Measurements from ENCODE around the gene LRRC32. TPM values are rescaled to one million over a fixed set of nuclear protein-coding genes. Genes with fewer than 3 reads are reported as not detected.
A peak's percentile ranks its signal among the peaks of the same experiment; 100 is the strongest.
"Not testable (repeated sequence)": the region's sequence is repeated elsewhere in the genome, so short reads cannot be mapped to it uniquely, and the experiment has no call there.

Gene LRRC32
- polyA plus RNA-seq, 1 donor = 32.8 TPM

DNA sequence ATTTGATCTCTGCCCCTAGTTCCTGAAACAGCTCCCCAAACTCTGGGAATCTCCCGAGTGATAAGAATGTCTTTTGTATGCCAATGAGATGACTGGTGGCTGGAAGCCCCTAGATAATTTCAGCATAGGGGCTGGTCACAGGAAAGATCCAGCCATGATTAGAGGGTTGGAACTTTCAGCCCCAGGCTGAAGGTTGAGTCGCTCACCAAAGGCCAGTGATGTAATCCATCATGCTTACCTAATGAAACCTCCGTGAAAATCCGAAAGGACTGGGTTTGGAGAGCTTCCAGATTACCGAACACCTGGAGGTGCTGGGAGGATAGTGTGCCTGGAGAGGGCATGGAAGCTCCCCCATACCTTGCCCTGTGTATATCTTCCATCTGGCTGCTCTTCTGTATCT, 26.0 kb downstream of the LRRC32 start:
- DNase-seq = no peak

DNA sequence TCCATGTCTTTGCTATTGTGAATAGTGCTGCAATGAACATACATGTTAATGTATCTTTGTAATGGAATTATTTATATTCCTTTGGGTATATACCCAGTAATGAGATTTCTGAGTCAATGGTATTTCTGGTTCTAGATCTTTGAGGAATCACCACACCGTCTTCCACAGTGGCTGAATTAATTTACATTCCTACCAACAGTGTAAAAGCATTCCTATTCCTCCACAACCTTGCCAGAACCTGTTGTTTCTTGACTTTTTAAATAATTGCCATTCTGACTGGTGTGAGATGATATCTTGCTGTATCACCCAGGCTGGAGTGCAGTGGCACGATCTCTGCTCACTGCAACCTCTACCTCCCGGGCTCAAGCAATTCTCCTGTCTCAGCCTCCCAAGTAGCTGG, 26.8 kb downstream of the LRRC32 start:
- not testable (repeated sequence) for DNase-seq

DNA sequence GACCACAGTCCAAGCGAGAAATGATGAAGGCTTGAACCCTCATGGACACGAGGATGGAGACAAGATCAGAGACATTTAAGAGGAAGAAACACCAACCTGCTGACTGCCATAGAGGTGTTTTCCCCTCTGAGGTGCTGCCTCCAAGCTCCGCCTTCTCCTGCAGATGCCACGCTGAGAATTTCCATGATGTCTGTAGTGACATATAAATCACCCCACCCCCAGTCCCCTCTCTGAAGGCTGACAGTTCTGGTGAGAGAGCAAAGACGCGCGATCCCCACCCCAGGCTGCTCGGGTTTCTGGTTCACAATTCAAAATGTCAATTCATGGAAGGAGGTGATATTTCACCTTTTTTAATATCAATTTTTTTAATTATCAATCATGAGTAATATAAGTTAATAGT, 28.2 kb downstream of the LRRC32 start:
- DNase-seq = no peak

DNA sequence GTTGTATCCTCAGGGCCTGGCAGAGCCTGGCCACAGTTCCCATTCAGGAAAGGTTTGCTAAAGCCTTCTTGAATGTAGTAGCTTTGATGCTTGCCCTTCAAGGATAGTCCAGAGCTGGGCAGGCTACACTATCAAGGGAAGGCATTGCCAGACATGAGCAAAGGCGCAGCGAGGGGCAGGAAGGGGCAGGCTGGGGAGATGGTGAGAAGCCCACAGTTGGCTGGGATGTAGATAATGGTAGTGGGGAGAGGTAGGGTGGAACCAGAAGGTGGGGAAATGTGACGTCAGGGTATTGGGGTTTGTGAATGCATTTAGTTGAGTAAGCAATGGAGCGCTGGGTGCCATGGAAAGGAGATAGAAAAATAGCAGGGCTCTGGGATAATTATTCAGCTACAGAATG, 28.6 kb downstream of the LRRC32 start:
- no peak for DNase-seq

DNA sequence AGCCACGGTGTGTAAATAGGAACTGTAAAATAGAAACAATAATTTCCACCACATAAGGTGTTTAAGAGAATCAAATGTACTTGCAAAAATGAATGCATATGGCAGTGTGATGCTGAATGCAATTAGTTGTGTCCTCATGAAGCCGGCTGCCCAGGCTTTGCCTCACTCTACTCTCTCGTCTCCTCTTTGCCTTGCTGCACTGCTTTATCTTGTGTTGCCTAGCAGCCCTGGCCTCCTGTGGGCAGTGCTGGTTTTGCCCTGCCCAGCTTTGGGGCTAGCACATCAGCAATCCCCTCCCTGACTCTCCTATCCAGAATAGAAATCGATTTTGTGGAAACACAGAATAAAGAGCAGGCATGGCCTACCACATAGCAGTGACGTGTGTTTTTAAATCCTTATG, 30.0 kb downstream of the LRRC32 start:
- DNase-seq = no peak

DNA sequence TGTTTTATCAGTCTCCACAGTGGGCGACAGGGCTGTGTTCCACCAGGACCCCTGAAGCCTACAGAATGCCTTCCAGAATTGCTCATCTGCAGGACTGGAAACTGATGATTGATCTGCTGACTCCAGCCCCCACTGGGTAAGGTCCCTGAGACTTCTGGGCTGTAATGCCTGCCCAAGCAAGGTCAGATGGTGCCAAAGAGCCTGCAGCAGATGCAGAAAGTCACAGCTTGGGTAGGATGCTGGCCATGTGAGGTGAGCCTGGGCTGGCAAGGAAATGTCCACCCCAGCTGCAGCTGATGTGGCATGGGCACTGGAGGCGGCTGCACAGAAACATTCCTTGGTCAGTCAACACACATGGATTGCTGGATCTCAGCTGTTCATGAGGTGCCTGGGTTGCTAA, 30.9 kb downstream of the LRRC32 start:
- no peak for DNase-seq

DNA sequence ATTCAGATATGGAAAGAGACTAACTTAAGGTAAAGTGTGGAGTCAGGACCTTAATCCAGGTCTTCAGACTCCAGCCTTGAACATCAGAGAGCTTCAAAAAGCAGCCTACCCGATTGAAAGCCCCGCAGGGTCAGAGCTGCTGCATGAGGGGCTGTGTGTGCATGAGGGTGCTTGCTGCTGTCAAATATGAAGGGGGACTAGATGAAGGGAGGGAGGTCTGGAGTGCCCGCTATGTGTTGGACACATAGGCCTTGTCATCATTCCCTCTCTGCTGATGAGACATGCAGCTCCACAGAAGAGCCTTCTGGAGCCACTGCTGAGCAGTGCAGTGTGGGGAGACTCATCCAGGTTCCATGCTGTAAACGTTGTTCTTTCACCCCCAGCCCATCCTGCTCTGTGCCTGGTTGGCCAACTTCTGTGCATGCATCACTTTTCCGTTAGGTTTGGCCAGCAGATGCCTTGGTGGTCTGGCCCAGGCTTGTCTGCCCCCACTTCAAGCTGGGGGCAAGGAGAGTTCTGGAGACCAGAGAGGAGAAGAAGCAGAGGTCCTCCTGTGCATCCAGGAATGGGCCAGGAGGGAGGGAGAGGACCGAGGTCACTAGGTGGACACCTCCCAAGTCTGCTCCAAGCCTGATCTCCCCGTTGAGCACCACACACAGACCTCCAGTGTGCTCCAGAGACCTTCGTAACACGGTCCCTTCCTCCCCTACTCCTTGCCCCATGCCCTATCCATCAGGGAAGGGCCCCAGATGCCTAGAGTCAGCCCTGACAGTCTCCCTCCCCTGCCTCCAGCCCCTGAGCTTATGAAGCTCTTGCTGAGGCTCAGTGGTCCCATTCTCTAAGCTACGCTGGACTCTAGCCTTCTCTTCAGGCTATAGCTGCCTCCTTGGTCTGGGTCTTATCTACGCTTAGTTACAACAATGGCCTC, 32.0 kb downstream of the LRRC32 start:
- no peak for DNase-seq

DNA sequence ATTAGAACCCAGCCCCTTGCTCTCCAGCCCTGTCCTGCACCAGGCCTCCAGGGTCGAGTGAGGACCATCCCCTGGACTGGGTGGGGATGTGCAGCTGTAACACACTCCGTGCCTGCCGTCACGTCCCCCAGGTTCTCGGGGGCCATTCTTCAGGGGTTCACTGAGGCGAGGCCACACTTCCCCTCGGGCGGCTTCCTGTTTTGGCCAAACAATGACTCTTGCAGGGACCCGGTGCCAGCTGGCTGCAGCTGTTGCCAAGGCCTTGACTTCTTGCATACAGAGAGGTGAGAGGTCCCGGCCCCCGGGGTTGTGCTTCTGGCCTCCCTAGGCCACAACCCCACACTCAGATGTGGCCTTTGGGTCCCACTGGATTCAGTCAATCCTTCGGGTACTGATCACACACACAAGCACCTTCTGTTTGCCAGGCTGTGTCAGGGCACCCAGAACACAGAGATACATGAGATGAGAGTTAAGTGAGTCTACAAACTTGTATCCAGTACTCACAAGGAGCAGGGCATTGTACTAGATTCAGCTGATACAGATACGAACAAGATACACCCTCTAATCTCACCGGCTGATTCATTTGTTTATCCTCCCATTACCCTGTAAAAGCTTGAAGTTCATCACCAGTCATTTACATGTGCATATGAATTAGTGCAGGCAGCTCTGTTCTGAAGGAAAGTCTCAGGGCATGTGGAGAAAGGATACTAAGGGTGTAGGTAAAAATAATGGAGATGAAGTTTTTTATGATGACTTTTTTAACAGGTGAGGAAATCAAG, 32.9 kb downstream of the LRRC32 start:
- DNase-seq = no peak

DNA sequence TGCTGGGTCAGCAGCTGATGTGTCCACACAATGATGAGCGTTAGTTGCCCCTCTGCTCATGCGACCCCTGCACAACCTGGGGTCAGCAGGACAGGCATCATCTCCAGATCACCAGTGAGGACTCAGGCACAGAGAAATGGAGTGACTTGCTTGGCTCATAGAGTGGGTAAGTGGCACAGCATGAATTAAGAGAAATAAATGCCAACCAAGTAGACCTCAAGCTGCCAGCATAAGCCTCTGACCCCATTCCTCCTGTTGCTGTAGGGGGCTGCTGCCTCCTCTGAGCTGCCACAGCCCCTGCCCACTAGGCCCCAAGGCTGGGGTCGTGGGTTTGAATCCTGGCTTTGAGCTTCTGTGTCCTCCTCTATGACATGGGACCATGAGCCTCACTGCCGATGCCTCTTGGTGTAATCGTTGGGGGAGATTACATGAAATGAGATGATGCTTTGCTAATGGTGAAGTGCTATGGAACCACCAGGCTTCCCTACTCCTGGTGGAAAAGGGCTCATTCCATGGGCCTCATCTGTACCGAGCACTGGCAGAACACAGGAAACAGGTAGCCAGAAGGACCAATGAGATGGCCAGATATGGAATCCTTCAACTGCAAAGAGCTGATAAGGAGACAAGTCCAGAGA, 33.6 kb downstream of the LRRC32 start:
- DNase-seq = no peak

DNA sequence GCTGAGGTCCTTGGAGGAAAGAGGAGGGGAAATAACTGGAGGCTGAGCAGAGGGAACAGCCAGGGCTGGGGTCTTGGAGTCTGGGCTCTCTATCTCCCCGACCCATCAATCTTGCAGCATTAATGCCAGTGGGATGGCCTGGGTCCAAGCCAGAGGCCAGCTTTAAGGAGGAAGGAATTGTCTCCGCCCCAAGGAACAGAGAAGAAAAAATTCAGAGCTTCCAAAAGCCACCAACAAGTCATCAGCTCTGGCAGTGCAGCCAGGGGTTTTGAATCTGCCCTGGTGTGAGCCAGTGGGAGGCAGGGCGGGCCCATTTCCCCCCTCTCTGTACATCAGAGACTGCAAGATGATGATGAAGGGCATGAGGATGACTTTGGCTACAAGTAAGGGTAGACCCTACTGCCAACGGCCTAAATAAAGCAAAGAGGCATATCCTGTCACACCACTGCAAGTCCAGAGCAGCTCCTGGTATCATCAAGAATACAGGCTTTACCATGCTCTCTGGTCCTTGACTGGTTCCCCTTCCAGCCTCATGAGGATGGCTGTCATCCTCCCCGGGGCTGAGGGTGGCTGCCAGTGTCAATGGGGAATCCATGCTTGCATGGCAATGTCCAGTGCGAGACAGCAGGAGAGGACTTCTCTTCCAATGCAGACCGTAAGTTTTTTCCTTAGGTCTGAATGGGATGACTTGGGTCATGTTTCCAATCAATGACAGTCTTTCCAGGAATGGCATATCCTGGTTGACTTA, 34.4 kb downstream of the LRRC32 start:
- DNase-seq = no peak

DNA sequence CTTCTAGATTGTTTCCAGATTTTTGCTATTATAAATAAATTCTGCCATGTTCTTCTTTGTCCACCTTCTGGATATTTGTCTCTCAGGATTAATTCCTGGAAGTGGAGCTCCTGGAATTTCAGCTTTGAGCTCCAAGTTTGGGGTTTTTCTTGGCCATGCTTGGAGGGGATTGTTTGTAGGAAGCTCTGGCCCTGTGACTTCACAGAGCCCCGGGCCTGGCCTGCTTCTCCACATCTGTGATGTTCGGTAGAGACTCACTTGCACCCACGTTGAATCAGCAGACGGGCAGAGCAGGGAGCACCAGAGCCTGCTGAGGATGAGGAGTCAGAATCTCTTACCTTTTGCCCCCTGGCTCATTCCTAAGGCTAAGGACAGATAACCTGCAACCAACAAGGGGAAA, 35.7 kb downstream of the LRRC32 start:
- no peak for DNase-seq

DNA sequence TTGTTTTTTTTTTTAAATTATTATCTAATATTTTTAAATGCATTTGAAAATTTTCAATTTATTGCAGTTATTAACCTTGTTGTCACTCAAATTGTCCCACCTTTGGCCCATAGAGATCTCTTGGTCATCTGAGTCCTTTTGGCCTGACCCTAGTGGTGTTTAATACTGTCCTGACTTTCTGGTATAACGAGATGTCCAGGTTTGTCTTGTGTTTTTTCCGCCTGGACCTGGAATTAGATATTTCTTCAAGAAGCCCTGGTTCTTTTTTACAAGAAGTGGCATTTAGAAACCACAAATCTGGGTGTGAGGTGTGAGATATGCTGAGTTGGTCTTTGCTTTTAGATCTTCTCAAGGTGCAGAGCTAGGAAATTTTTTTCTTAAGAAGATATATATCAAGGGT, 38.1 kb downstream of the LRRC32 start:
- no peak for DNase-seq

DNA sequence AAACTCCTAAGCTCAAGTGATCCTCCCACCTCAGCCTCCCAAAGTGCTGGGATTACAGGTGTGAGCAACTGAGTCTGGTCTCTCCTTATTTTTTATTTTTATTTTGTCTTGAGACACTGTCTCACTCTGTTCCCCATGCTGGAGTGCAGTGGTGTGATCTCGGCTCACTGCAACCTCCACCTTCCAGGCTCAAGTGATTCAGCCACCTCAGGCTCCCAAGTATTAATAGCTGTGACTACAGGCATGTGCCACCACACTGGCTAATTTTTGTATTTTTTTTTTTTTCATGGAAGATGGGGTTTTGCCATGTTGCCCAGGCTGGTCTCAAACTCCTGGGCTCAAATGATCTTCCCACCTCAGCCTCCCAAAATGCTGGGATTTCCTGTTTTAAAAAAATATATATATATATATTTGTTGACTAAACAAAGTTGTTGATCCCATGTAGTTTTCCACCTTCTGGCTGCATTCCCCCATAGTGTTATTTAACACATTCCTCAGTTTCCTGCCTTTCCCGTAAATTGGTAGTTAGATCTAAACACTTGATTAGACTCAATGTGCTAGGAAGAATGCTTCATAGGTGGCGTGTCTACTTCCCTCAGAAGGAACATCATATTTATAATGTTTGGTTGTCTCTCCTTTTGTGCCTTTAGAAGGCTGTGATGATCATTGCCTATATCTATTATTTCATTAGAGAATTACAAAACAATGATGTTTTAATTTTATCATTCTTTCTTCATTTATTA, 38.8 kb downstream of the LRRC32 start:
- no peak for DNase-seq

DNA sequence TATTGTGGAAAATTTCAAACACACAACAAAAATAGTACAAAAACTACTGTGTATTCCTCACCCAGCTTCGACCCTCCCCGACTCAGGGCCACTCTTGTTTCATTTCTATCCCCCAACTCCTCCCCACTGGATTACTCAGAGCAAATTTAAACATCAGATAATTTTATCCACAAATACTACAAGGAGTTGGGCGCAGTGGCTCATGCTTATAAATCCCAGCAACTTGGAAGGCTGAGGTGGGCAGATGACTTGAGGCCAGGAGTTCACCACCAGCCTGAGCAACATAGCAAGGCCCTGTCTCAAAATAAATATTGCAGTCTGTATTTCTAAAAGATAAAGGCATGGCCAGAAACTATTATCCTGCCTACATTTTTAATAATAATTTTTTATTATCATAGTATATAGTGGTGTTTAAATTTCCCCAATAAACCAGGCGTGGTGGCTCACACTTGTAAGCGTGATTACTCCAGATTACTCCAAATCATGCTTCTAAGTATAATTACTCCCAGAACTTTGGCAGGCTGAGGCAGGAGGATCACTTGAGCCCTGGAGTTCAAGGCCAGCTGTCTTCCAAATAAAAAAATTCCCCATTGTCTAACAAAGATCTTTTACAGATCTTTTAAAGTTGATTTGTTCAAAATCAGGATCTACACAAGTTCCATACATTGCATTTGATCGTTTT, 39.8 kb downstream of the LRRC32 start:
- DNase-seq = no peak

DNA sequence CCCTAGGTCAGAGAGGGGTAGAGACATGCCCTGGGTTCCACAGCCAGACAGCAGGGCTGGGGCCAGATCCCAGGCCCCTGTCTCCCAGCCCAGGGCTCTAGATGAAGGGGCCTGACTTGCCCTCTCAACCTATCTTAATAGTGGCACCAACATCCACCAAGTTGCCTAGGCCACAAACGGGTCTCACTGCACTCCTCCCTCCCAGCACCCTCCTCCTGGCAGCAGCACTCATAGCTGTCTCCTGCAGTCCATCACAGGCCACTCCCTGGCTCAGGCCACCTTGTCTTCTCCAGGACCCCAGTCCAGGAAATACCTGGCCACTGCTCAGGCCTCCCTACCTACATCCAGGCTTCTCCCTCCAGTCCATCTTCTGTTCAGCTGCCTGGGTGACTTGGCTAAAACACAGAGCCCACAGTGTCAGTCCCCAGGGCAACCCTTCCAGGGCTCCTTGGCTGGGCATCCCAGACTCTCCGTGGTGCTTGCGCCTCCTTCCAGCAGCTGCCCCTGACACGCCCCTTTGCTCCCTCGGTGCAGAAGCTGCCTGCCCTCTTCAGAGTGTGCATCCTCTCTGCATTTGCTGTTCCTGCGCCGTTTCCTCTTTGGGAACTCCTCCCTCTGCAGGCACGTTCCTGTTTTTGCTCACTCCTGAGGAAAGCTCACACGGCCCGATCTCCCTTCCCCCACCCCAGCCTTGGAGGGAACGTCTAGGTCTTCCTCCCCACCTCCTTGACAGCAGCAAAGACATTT, 40.5 kb downstream of the LRRC32 start:
- peak; percentile 72 for DNase-seq

DNA sequence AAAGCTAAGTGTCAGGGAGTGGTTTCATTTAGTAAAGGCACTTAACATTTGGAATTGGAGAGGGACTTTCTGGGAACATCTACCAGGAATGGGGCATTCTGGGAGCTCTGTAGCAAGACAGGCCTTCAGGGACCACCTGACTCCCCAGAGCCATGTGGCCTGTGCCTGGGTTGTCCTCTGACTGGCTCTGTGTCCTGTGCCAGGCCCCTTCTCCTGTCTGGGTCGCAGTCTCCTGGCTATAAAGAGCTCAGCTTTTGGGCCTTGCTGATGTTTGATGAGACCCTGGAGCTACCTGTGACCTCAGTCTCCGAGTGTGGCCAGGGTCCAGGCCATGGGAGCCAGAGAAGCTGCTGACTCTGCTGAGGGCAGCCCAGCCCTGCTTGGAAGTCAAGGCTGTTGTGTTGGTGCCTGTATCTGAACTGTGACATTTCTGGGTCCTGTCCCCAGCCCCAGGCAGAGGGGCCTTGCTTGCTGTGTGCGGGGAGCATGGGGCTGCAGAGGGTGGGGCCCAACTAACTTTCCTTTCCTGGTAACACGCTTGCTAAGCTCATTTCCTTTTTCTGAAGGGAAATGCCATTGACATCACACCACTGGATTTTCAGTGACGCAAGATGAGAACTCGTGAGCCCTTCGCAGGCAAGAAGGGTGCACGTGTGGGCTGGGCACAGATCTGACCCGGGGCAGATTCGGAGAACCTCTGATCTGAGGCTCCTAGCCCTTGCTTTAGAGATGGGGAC, 41.3 kb downstream of the LRRC32 start:
- no peak for DNase-seq

DNA sequence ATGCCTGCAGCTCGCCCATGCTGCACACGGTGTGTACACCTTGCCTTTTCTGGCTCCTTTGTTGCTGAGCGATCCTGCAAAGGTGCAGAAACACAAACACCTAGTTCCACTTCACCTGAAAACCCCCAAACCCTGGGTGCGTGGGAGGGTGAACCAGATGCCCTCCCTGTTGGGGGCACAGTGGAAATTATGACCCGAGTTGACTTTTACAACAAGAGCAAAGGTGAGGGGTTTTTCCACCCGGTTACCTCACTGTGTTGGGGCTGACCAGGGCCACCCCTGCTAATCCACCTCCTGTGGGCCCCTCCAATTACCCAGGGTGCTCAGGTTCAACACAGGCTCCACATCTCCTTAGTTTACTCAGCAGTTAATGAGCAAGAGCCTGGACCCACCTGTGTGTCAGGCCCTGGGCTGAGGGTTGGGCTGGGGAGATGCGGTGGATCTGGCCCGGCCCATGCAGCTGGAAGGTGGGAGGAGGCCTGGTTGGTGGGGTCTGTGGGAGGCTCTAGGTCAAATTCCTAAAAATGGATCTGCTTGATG, 42.1 kb downstream of the LRRC32 start:
- no peak for DNase-seq

DNA sequence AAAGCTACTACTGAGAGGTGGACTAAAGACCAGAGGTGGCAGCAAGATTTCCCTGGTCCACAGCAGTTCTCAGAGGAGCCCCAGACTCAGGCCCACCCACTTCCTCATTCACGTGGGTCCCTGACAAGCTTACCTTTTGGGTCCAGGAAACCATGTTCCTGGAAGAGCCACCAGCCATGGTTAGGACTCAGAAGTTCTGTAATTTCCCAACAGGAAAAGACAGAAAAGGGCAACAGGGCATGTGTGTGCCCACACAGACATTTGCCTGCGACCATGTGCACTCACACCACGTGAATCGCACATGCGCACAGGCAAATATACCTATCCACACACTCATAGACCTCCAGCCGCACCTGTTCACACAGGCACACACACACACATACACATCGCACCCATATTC, 42.9 kb downstream of the LRRC32 start:
- no peak for DNase-seq

DNA sequence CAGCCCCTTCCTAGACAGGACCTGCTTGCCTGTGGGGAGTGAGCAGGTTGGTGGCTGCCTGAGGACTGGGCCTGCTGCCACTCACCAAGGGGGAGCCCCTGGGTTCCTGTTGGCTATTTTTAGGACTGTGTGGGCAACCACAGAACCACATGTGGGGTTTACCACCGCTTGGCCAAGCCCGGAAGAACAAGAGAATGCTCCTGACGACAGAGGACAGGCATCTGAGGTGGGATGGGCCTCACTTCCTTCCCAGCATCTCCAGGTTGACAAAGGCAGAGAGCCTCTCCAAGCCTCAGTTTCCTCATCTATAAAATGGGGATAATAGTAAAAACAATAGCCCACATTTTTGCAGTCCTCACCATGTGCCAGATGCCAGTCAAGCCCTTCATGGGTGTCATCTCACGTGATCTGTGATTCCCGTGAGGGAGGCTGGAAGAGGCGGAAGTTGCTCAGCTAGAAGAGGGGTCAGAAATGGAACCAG, 43.6 kb downstream of the LRRC32 start:
- no peak for DNase-seq
